ENCODE data around the gene ETV6.

ETV6 gene

GRCh38 chr12:11920231-11920630 is 270.8 kb downstream of the ETV6 start:
- no peak for DNase-seq (ENCODE audit: low read depth in 3 of 3)

GRCh38 chr12:11922361-11922760 is 272.9 kb downstream of the ETV6 start:
- no peak for DNase-seq (ENCODE audit: low read depth in 3 of 3)

- no peak for DNase-seq (ENCODE audit: low read depth in 3 of 3)
These were observed 273.6 kb downstream of the ETV6 start for GRCh38 chr12:11923067-11923466.

- DNase-seq (ENCODE audit: low read depth in 3 of 3): no peak
These were observed 277.9 kb downstream of the ETV6 start for GRCh38 chr12:11927286-11927935.

- DNase-seq (ENCODE audit: low read depth in 3 of 3): no peak
These were observed 280.2 kb downstream of the ETV6 start for GRCh38 chr12:11929714-11930113.

GRCh38 chr12:11939223-11939622 is 289.7 kb downstream of the ETV6 start:
- no peak for DNase-seq (ENCODE audit: low read depth in 3 of 3)

- DNase-seq (ENCODE audit: low read depth in 3 of 3): no peak
These were observed 292.3 kb downstream of the ETV6 start for GRCh38 chr12:11941606-11942337.

GRCh38 chr12:11943919-11944700 is 294.6 kb downstream of the ETV6 start:
- DNase-seq (ENCODE audit: low read depth in 3 of 3): no peak
